ENCODE measurements around the gene CD36. TPM values are rescaled to one million over a fixed set of nuclear protein-coding genes. Genes with fewer than 3 reads are reported as not detected.

CD36 gene
- total RNA-seq, 1 donor from 2014 or later, result 1.7 TPM

DNA sequence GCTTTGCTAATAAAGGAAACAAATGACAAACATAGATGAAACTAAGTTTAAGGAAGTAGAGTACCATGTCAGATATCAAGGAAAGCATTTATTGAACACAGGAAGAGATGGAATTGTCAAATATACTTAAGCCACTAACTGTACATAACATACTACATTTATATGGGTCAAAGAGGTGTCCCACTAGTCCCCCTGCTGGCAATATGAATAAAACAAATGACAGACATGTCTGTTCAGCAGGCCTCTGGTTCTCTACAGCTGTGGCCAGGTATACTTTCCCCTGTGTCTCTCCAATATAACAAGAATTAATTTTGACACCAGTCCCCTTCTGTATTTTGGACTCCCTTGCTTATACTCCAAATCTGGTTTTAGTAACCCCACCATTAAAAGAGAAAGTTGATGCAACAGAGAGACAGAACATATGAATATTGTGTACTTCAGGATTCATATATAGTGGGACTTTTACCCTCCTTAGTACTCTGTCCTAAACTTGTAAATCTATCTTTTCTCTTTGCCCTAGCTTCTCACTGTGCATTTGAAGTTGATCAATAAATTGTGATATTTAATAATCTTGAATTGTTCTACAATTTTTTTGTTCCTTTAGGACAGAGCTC lies 42.9 kb downstream of the CD36 start:
- H3K27me3 ChIP-seq (ENCODE audit: insufficient read depth, low read length), result no peaks in the 10 kb centered on the region
- peak; percentile 39 for FAIRE-seq
- Mint-ChIP-seq H3K4me3 (ENCODE audit: unreplicated experiment) (no peak overlapping the region), H3K27ac (ENCODE audit: unreplicated experiment) (no peak overlapping the region), H3K9me3 (ENCODE audit: unreplicated experiment) (peaks cover 2% of the 10 kb centered on the region), H3K27me3 (ENCODE audit: low read depth, unreplicated experiment) (no peaks in the 10 kb centered on the region), H3K4me1 (ENCODE audit: low read depth, unreplicated experiment) (no peaks in the 10 kb centered on the region), H3K36me3 (ENCODE audit: low read depth, unreplicated experiment) (no peaks in the 10 kb centered on the region)
- no peak overlapping the region for H3K9ac ChIP-seq (ENCODE audit: low read length)
- H3K36me3 ChIP-seq (ENCODE audit: insufficient read depth, low read length), result no peaks in the 10 kb centered on the region
- no peaks in the 10 kb centered on the region for H4K20me1 ChIP-seq (ENCODE audit: insufficient read depth, low read length)
- no peak for TF ChIP-seq EZH2 (IDR thresholded peaks at IDR 0.05; ENCODE audit: insufficient read depth, low read length)
- TF ChIP-seq, protein P1, sequence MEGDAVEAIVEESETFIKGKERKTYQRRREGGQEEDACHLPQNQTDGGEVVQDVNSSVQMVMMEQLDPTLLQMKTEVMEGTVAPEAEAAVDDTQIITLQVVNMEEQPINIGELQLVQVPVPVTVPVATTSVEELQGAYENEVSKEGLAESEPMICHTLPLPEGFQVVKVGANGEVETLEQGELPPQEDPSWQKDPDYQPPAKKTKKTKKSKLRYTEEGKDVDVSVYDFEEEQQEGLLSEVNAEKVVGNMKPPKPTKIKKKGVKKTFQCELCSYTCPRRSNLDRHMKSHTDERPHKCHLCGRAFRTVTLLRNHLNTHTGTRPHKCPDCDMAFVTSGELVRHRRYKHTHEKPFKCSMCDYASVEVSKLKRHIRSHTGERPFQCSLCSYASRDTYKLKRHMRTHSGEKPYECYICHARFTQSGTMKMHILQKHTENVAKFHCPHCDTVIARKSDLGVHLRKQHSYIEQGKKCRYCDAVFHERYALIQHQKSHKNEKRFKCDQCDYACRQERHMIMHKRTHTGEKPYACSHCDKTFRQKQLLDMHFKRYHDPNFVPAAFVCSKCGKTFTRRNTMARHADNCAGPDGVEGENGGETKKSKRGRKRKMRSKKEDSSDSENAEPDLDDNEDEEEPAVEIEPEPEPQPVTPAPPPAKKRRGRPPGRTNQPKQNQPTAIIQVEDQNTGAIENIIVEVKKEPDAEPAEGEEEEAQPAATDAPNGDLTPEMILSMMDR (IDR thresholded peaks at IDR 0.05; ENCODE audit: insufficient read depth, low read depth, low read length), result peak; percentile 54
- no peak overlapping the region for H3K27ac ChIP-seq (ENCODE audit: low read depth, low read length)
- H3K4me1 ChIP-seq (ENCODE audit: insufficient read depth, low read length), result no peaks in the 10 kb centered on the region
- no peaks in the 10 kb centered on the region for H3K79me2 ChIP-seq (ENCODE audit: insufficient read depth, low read length)
- no peak overlapping the region for H3K4me2 ChIP-seq (ENCODE audit: low read length)
- DNase-seq (ENCODE audit: low read depth), result no peak
- H3K9me3 ChIP-seq (ENCODE audit: insufficient read depth, low read depth, low read length), result no peaks in the 10 kb centered on the region
- H2AFZ ChIP-seq (ENCODE audit: low read depth, low read length), result no peak overlapping the region
- H3K4me3 ChIP-seq (ENCODE audit: insufficient read depth, low read depth, low read length), result no peak overlapping the region

DNA sequence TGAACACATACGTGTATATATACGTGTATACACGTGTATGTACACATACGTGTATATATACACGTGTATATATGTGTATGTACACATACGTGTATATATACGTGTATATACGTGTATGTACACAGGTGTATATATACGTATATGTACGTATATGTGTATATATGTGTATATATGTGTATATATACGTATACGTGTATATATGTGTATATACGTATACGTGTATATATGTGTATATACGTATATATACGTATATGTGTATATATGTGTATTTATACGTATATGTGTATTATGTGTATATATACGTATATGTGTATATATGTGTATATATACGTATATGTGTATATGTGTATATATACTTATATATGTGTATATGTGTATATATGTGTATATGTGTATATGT lies 44.3 kb downstream of the CD36 start:
- Mint-ChIP-seq H3K27me3 (ENCODE audit: low read depth, unreplicated experiment) (no peaks in the 10 kb centered on the region), H3K36me3 (ENCODE audit: low read depth, unreplicated experiment) (no peaks in the 10 kb centered on the region), H3K9me3 (ENCODE audit: unreplicated experiment) (peaks cover 2% of the 10 kb centered on the region), H3K4me1 (ENCODE audit: low read depth, unreplicated experiment) (no peaks in the 10 kb centered on the region), H3K4me3 (ENCODE audit: unreplicated experiment) (no peak overlapping the region), H3K27ac (ENCODE audit: unreplicated experiment) (no peak overlapping the region)
- Histone ChIP-seq H2AFZ (ENCODE audit: low read depth, low read length) (no peak overlapping the region), H3K27me3 (ENCODE audit: insufficient read depth, low read length) (no peaks in the 10 kb centered on the region), H3K9ac (ENCODE audit: low read length) (no peak overlapping the region), H3K4me1 (ENCODE audit: insufficient read depth, low read length) (no peaks in the 10 kb centered on the region), H3K4me2 (ENCODE audit: low read length) (no peak overlapping the region), H3K79me2 (ENCODE audit: insufficient read depth, low read length) (no peaks in the 10 kb centered on the region), H3K36me3 (ENCODE audit: insufficient read depth, low read length) (no peaks in the 10 kb centered on the region), H3K27ac (ENCODE audit: low read depth, low read length) (no peak overlapping the region), H3K4me3 (ENCODE audit: insufficient read depth, low read depth, low read length) (no peak overlapping the region), H3K9me3 (ENCODE audit: insufficient read depth, low read depth, low read length) (no peaks in the 10 kb centered on the region), H4K20me1 (ENCODE audit: insufficient read depth, low read length) (no peaks in the 10 kb centered on the region)
- peak; percentile 17 for FAIRE-seq
- TF ChIP-seq EZH2 (IDR thresholded peaks at IDR 0.05; ENCODE audit: insufficient read depth, low read length), result no peak
- TF ChIP-seq, protein P1 (IDR thresholded peaks at IDR 0.05; ENCODE audit: insufficient read depth, low read depth, low read length), result no peak
- DNase-seq (ENCODE audit: low read depth), result no peak

DNA sequence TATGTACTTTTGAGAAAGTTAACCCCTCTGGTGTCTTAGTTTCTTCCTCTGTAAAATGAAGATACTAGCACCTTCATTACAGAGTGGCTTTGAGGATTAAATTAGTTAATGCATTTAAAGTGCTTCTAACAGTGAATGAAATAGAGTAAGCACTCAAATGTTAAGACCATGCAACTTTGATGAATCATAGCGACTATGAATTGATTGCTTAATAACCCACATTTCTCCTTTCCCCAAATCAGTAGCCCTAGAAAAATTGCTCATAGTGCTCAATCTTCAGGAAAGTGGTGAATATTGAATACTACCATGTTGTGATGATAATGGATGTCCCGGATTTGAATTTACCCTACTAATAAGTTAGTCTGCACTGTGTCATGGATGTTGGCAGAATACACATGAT lies 48.1 kb downstream of the CD36 start:
- Histone ChIP-seq H3K4me3 (ENCODE audit: insufficient read depth, low read depth, low read length) (no peak overlapping the region), H2AFZ (ENCODE audit: low read depth, low read length) (no peak overlapping the region), H3K27me3 (ENCODE audit: insufficient read depth, low read length) (no peaks in the 10 kb centered on the region), H3K36me3 (ENCODE audit: insufficient read depth, low read length) (no peaks in the 10 kb centered on the region), H4K20me1 (ENCODE audit: insufficient read depth, low read length) (no peaks in the 10 kb centered on the region), H3K79me2 (ENCODE audit: insufficient read depth, low read length) (no peaks in the 10 kb centered on the region), H3K9me3 (ENCODE audit: insufficient read depth, low read depth, low read length) (no peaks in the 10 kb centered on the region), H3K4me2 (ENCODE audit: low read length) (no peak overlapping the region), H3K9ac (ENCODE audit: low read length) (no peak overlapping the region), H3K4me1 (ENCODE audit: insufficient read depth, low read length) (no peaks in the 10 kb centered on the region), H3K27ac (ENCODE audit: low read depth, low read length) (no peak overlapping the region)
- H3K9me3 Mint-ChIP-seq (ENCODE audit: unreplicated experiment), result peaks cover 3% of the 10 kb centered on the region
- no peaks in the 10 kb centered on the region for H3K4me1 Mint-ChIP-seq (ENCODE audit: low read depth, unreplicated experiment)
- H3K27me3 Mint-ChIP-seq (ENCODE audit: low read depth, unreplicated experiment), result no peaks in the 10 kb centered on the region
- H3K4me3 Mint-ChIP-seq (ENCODE audit: unreplicated experiment), result no peak overlapping the region
- FAIRE-seq (no peak), DNase-seq (ENCODE audit: low read depth) (no peak)
- no peak overlapping the region for H3K27ac Mint-ChIP-seq (ENCODE audit: unreplicated experiment)
- no peaks in the 10 kb centered on the region for H3K36me3 Mint-ChIP-seq (ENCODE audit: low read depth, unreplicated experiment)
- no peak for TF ChIP-seq EZH2 (IDR thresholded peaks at IDR 0.05; ENCODE audit: insufficient read depth, low read length)
- TF ChIP-seq, protein P1 (IDR thresholded peaks at IDR 0.05; ENCODE audit: insufficient read depth, low read depth, low read length), result no peak

Data from astrocyte (in vitro differentiated cells and primary cell).